Epithelial cell of esophagus (primary cell): ENCODE results near the gene PHF11.

Source experiments
- DNase-seq: peaks from one replicate; pipeline ENCODE4 v3.0.0; 2010; ENCODE audit warnings: low read depth
- H3K4me3 ChIP-seq: 2 replicates; pipeline ENCODE4 v1.5.1; 2011; ENCODE audit warnings: mild to moderate bottlenecking, low read length, control low read depth
- TF ChIP-seq, protein P1 (sequence below): IDR thresholded peaks from 2 replicates; pipeline ENCODE4 v1.5.1; 2011; ENCODE audit warnings: low read depth, mild to moderate bottlenecking, low read length, control low read depth, inconsistent platforms; ENCODE audit not compliant: insufficient read depth; ENCODE audit errors: missing control alignments

PHF11 gene

DNA sequence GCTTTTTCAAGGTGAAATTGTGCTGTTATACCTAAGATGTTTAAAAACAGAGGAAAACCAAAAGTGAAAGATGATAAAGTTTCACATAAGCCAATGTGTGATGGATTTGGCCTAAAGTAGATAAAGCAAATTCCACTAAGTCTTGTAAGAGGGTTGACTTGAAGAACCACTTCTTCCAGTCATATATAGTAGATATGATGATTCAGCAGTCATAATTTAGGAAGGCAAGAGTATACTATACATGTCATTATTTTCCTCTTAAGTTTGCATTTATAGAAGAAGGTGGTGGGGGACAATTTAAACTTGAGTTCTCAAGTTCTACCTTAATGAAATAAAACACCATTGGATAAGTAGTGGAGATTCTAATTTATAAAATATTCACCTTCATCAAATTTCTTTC, 37.3 kb downstream of the PHF11 start:
- no peak overlapping the region for H3K4me3 ChIP-seq
- no peak for DNase-seq
- TF ChIP-seq, protein P1, sequence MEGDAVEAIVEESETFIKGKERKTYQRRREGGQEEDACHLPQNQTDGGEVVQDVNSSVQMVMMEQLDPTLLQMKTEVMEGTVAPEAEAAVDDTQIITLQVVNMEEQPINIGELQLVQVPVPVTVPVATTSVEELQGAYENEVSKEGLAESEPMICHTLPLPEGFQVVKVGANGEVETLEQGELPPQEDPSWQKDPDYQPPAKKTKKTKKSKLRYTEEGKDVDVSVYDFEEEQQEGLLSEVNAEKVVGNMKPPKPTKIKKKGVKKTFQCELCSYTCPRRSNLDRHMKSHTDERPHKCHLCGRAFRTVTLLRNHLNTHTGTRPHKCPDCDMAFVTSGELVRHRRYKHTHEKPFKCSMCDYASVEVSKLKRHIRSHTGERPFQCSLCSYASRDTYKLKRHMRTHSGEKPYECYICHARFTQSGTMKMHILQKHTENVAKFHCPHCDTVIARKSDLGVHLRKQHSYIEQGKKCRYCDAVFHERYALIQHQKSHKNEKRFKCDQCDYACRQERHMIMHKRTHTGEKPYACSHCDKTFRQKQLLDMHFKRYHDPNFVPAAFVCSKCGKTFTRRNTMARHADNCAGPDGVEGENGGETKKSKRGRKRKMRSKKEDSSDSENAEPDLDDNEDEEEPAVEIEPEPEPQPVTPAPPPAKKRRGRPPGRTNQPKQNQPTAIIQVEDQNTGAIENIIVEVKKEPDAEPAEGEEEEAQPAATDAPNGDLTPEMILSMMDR = no peak

DNA sequence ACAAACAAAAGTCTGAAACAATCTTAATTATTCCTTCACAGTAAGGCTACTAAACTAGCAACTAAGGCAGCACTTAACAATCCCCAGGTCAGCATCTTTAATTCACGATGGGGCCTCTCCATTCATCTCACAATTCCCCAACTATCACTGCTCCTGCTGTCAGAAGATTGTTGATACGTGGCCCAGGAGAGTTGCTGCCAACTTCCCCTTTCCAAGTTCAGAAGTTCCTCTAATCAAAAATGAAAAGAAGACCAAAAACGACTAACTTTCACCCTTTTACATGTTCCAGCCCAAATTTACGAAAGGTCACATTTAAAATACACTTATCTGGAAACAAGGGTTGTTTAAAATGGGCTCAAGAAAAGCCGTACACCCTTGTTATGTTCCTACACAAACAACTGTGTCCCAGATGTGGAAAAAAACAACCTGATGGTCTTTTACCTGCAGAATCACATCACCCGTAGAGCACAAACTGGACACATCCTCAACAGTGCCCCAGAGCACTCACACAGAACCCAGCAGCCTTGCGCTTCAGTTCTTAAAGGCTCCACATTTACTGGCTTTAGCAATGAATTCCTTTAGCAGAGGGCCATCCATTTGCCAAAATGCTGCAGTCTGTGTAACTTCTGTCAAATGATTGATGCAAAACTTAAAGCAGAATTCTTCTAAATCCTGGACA, 38.0 kb downstream of the PHF11 start:
- H3K4me3 ChIP-seq = no peak overlapping the region
- DNase-seq = no peak
- TF ChIP-seq, protein P1 = no peak

DNA sequence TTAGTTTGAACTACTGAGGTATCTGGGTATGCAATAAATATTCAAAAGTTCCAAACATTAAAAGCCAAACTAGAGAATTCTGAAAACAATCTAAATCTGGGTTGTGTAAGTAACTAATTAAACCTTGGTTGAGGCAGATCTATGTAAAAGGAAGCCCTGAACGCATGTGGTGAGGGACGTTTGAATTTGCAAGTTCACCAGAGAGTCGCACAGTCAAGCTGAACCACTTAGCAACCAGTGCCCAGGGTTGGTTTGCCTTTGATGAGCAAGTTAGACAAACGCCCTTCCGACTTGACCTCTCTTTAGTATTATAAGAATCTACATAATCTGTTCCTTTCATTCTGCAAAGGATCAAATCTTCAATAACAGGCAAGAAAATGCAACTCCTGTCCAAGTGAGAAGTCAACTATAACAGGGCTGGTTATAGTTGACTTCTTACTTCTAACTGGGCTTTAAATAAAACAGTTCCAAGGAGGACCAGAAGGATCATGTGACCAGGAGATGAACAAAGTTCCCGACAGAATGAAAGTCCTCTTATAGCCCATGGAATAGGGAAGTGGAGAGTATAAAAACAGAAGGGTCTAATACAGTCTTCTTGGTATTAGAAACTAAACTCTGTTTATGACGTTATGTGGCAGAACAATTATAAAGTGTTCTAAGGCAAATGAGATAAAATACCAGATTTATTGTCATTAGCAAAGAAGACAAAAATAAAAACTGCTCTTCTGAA, 40.6 kb downstream of the PHF11 start:
- TF ChIP-seq, protein P1 = no peak
- H3K4me3 ChIP-seq = no peak overlapping the region
- no peak for DNase-seq

DNA sequence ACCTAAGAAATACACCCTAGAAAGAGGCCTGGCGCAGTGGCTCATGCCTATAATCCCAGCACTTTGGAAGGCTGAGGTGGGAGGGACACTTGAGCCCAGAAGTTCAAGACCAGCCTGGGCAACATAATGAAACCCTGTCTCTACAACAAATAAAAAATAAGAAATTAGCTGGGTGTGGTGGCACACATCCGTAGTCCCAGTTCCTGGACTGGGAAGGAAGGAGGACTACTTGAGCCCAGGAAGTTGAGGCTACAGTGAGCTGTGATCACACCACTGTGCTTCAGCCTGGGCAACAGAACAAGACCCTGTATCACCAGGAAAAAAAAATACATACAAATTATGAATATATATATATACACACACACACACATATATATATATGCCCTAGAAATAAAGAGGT, 42.7 kb downstream of the PHF11 start:
- H3K4me3 ChIP-seq = no peak overlapping the region
- DNase-seq = no peak
- TF ChIP-seq, protein P1 = no peak

DNA sequence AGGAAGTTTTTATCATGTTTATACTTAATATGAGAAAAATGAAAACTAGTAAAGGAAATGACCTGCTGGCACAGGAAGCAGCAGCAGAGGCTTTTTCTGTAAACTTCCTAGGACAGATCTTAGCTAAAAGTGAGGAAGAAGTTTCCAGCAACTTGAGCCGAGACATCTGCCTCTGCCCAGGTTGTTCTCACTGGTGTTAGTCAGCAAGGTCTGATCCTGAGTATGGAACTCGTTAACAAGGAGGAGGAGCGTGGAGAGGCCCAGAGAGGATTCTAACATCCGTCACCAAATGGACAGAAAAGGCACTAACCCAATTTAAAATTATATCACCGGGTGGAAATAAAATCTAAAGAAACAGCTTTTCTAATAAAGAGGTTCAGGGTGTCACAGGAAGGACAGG, 43.6 kb downstream of the PHF11 start:
- H3K4me3 ChIP-seq = no peak overlapping the region
- no peak for DNase-seq
- TF ChIP-seq, protein P1 = no peak

DNA sequence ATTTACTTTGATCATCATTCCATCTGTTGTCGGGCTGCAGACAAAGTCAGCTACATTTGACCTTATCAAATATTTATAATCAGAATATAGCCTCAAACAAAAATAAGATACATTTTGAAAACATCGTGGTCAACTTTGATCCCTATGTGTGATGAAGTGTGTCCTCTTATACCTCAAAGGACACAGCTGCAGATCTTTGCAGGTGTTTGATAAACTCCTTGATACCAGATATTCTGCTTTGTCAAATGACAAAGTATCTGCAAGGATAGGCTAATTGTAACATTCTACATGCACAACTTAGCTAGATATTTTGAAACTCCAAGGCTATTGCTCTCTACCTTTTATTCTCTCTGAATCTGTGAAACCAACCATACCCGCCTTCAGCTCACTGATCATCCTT, 44.0 kb downstream of the PHF11 start:
- DNase-seq = no peak
- TF ChIP-seq, protein P1 = no peak
- H3K4me3 ChIP-seq = no peak overlapping the region
